ENCODE data around the gene STARD7. TPM values are rescaled to one million over a fixed set of nuclear protein-coding genes. Genes with fewer than 3 reads are reported as not detected.

The STARD7 gene
- total RNA-seq, 4 donors from 2014 or later = 77.3 to 111 (median 85.0) TPM

GRCh38 chr2:96135171-96135570 lies 73.5 kb downstream of the STARD7 start:
- Histone ChIP-seq H3K4me3 (no peak overlapping the region), H3K36me3 (no peaks in the 10 kb centered on the region), H3K4me1 (no peaks in the 10 kb centered on the region), H3K9me3 (no peaks in the 10 kb centered on the region), H3K27ac (no peak overlapping the region), H3K27me3 (peaks cover 0 to 5% of the 10 kb centered on the region in 2 donors)
- TF ChIP-seq EP300 (IDR thresholded peaks at IDR 0.05) = no peak
- no peak for TF ChIP-seq POLR2A (IDR thresholded peaks at IDR 0.05)
- TF ChIP-seq CTCF (IDR thresholded peaks at IDR 0.05) = no peak
- DNase-seq (ENCODE audit: low spot score in 2 of 2) = no peak
- WGBS, 2 donors = 79 to 83% methylated on average over 9 of the region's 9 CpGs

Other genes with a start within 250 kb of the STARD7 start
- 10 to 100 TPM; 68.2 to 69.7 (median 69.2) TPM for gene ANKRD36C, start 217.0 kb downstream of the STARD7 start, total RNA-seq
- gene GPAT2, start 173.9 kb downstream of the STARD7 start, total RNA-seq = 10 to 100 TPM in 1 of 4 donors, 1 to 10 TPM in 3; 4.2 to 12.4 (median 6.4) TPM
- 1 to 10 TPM; 2.1 to 5.0 (median 4.7) TPM for gene ADRA2B, start 92.3 kb downstream of the STARD7 start, total RNA-seq
- under 1 TPM in 1 of 4 donors, not detected in 3; 0.60 TPM for gene ASTL, start 70.3 kb downstream of the STARD7 start, total RNA-seq
- gene DUSP2, start 63.4 kb downstream of the STARD7 start, total RNA-seq = 10 to 100 TPM; 14.0 to 21.1 (median 15.6) TPM
- gene TMEM127, start 57.2 kb upstream of the STARD7 start, total RNA-seq = 10 to 100 TPM; 27.1 to 35.4 (median 30.7) TPM
- gene CIAO1, start 57.4 kb upstream of the STARD7 start, total RNA-seq = 100 to 1,000 TPM; 132 to 172 (median 151) TPM
- 100 to 1,000 TPM in 1 of 4 donors, 10 to 100 TPM in 3; 79.4 to 106 (median 90.1) TPM for gene SNRNP200, start 96.7 kb upstream of the STARD7 start, total RNA-seq
- gene ITPRIPL1, start 116.5 kb upstream of the STARD7 start, total RNA-seq = 1 to 10 TPM in 3 of 4 donors, under 1 TPM in 1; 0.98 to 4.2 (median 2.2) TPM
- 1 to 10 TPM; 1.1 to 5.1 (median 2.9) TPM for gene NCAPH, start 126.9 kb upstream of the STARD7 start, total RNA-seq

Data from tibial nerve (tissue), 4 donors.